Measurements from ENCODE around the gene IFIT1B.

Gene IFIT1B

DNA sequence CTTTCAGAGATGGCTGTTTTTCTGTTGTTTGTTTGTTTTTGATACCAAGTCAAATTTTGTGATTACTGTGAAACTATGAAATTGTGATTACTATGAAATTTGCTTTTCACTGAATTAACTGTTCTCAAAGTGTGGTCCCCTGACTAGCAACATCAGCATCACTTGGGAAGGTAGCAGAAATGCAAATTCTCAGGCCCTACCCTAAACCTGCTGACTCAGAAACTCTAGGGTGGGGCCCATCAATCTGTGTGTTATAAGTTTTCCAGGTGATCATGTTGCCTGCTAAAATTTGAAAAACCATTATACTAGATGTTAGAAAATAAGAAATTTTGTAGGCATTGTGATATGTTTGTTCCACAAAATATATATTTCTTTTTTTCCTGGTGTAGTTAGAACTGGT lies 1.2 kb downstream of the IFIT1B start:
- TF ChIP-seq POLR2AphosphoS5 (IDR thresholded peaks at IDR 0.05; ENCODE audit: low read depth, low read length) (no peak), FOXP2 (optimal IDR thresholded peaks at IDR 0.05; ENCODE audit: borderline replicate concordance, extremely low read depth, extremely low read length, insufficient read depth) (no peak), REST (IDR thresholded peaks at IDR 0.05; ENCODE audit: insufficient read depth in 1 of 2, low read depth in 2 of 2, low read length in 2 of 2) (no peak), TAF1 (IDR thresholded peaks at IDR 0.05; ENCODE audit: borderline replicate concordance, insufficient read depth, low read length) (no peak), SIN3A (IDR thresholded peaks at IDR 0.05; ENCODE audit: borderline replicate concordance, insufficient read depth, low read length) (no peak)

GRCh38 chr10:89382757-89383156 lies 4.9 kb downstream of the IFIT1B start:
- TF ChIP-seq FOXP2 (optimal IDR thresholded peaks at IDR 0.05; ENCODE audit: borderline replicate concordance, extremely low read depth, extremely low read length, insufficient read depth) (no peak), TAF1 (IDR thresholded peaks at IDR 0.05; ENCODE audit: borderline replicate concordance, insufficient read depth, low read length) (no peak), REST (IDR thresholded peaks at IDR 0.05; ENCODE audit: insufficient read depth in 1 of 2, low read depth in 2 of 2, low read length in 2 of 2) (no peak), POLR2AphosphoS5 (IDR thresholded peaks at IDR 0.05; ENCODE audit: low read depth, low read length) (no peak), SIN3A (IDR thresholded peaks at IDR 0.05; ENCODE audit: borderline replicate concordance, insufficient read depth, low read length) (no peak)

GRCh38 chr10:89384474-89385340 lies 6.9 kb downstream of the IFIT1B start:
- TF ChIP-seq REST (IDR thresholded peaks at IDR 0.05; ENCODE audit: insufficient read depth in 1 of 2, low read depth in 2 of 2, low read length in 2 of 2): no peak
- TF ChIP-seq SIN3A (IDR thresholded peaks at IDR 0.05; ENCODE audit: borderline replicate concordance, insufficient read depth, low read length): no peak
- TF ChIP-seq TAF1 (IDR thresholded peaks at IDR 0.05; ENCODE audit: borderline replicate concordance, insufficient read depth, low read length): no peak
- TF ChIP-seq FOXP2 (optimal IDR thresholded peaks at IDR 0.05; ENCODE audit: borderline replicate concordance, extremely low read depth, extremely low read length, insufficient read depth): no peak

GRCh38 chr10:89388806-89389205 lies 10.9 kb downstream of the IFIT1B start:
- TF ChIP-seq TAF1 (IDR thresholded peaks at IDR 0.05; ENCODE audit: borderline replicate concordance, insufficient read depth, low read length): no peak
- no peak for TF ChIP-seq SIN3A (IDR thresholded peaks at IDR 0.05; ENCODE audit: borderline replicate concordance, insufficient read depth, low read length)
- TF ChIP-seq FOXP2 (optimal IDR thresholded peaks at IDR 0.05; ENCODE audit: borderline replicate concordance, extremely low read depth, extremely low read length, insufficient read depth): no peak
- TF ChIP-seq POLR2AphosphoS5 (IDR thresholded peaks at IDR 0.05; ENCODE audit: low read depth, low read length): no peak
- no peak for TF ChIP-seq REST (IDR thresholded peaks at IDR 0.05; ENCODE audit: insufficient read depth in 1 of 2, low read depth in 2 of 2, low read length in 2 of 2)

Data from PFSK-1 (cell line).